CD4-positive, alpha-beta T cell treated with Interleukin-12 subunit alpha and Interleukin-12 subunit beta, for 1 hour (primary cell): Measurements from ENCODE around the gene ID4.
"Not testable (repeated sequence)": the region's sequence is repeated elsewhere in the genome, so short reads cannot be mapped to it uniquely, and the experiment has no call there.

ENCODE experiments used
- DNase-seq: peaks from one replicate; pipeline ENCODE4 v3.0.0-alpha.2; 2020

The ID4 gene

DNA sequence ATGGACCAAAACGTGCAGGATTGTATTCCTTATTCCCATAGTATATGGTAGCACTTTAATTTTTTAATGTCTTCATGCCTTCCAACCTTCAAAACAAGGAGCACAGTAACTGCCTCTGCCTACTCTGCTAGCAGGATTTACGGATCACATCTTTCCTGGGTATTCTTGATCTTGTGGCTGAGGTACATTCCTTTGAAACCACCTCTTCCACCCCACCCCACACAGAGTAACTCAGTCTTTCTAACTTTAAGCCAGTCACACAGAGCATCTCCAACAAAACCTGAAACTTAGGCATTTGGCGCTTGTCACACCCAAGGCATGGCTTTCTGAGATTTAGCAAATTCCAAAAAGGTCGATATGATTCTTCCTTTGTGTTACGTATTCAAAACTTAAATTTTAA, 2.3 kb upstream of the ID4 start:
- DNase-seq = no peak

GRCh38 chr6:19835605-19836004, 1.6 kb upstream of the ID4 start:
- DNase-seq = no peak

GRCh38 chr6:19837511-19838441, 606 bp downstream of the ID4 start:
- no peak for DNase-seq

DNA sequence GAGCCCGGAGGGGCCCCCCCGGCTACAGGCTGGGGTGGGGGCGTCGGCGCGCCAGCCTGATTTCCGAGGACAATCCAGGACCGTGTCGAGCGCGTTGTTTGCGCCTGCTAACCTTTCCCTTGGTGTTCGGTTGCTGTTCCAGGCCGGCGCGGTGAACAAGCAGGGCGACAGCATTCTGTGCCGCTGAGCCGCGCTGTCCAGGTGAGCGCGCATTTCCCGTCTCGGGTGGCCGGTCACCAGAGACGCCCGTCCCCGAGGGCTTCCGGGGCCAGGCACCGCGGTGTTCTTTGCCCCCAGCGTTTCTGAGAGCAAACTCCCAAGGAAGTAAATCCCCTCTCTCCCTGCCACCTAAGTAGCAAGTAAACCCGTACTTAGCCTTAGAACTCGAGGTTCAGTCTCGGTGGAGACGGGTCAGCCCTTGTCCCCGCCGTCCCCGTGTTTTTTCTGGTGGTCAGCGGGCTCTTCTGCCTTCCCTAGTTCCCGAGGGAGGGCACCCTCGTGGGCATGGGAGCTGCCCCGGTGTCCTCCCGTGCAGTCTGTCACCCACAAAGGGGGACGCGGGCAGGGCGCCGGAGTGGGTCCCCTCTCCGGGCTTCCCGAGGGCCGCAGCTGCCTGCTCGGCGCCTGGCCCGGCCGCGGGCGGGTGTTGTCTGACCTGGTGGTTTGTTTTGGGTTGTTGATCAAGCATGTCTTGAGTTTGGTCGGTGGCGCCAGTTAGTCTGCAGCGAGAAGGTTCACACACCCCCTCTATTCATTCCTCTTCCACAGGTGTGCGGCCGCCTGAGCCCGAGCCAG, 1.5 kb downstream of the ID4 start:
- DNase-seq = no peak

GRCh38 chr6:19839237-19839546, 2.0 kb downstream of the ID4 start:
- DNase-seq = no peak

- DNase-seq = no peak
These were observed 2.6 kb downstream of the ID4 start for GRCh38 chr6:19839788-19840187.

DNA sequence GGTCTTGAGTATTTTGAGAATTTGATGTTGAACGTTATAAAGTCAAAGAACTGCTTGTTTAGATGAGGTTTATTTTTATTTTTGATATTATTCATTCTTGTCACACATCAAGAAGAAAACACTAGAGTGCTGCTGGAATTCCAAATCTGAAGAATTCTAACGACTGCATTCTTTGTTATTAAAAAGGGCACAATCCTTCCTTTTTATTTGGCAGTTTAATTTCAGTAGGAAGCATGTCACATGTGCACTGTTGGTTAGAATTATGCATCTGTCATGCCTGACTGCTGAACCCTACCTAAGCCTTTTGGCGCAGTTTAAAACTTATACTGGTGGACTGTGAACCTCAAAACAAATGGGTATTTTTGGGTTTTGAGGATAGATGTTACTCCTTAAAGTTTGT, 4.0 kb downstream of the ID4 start:
- DNase-seq = no peak

DNA sequence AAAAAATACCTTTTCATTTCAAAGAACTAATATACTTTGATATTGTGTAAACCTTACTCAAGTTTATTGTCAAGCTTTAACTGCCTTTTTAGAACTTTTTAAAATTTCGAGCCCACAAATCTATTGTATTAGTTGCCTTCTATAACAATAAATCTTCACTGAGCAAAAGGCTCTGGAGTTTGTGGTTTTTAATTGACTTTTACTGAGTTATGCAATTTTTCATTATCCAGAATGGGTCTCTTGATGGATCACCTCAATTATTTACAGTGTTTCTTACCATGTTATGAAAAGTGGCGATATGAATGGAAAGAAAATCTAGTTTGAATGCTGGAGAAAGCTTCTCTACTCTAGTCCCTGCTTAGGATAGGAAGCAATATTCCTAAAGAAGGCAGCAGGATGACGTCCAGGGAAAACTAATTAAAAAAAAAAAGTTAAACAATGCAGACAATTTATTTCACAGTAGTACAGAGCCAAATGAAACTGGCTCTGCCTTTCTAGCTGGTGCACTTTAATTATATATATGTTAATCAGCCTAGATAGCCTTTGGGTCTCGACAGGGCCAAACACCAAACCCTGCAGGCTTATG, 5.0 kb downstream of the ID4 start:
- DNase-seq = no peak

DNA sequence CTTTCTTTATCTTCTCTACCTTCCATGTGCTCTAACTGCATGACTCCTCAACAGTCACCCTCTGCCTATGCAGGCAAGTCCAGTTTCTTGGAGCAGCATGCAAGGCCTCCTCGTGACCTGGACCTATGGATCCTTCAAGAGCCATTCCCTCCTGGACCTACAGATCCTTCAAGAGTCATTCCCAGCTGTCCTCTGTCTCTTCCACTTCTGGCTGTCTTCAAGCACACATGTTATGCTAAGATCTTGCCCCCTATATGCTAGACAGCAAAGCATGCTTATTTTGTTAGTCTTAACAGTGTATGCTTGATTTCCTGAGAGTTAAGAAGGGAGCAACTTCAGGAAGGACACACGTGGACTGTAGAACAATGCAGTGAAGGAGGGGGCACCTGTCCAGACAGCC, 7.5 kb downstream of the ID4 start:
- no peak for DNase-seq

- DNase-seq = no peak
These were observed 8.3 kb downstream of the ID4 start for GRCh38 chr6:19845266-19846041.

GRCh38 chr6:19848465-19849029, 11.4 kb downstream of the ID4 start:
- no peak for DNase-seq

- no peak for DNase-seq
These were observed 12.0 kb downstream of the ID4 start for GRCh38 chr6:19849196-19849595.

DNA sequence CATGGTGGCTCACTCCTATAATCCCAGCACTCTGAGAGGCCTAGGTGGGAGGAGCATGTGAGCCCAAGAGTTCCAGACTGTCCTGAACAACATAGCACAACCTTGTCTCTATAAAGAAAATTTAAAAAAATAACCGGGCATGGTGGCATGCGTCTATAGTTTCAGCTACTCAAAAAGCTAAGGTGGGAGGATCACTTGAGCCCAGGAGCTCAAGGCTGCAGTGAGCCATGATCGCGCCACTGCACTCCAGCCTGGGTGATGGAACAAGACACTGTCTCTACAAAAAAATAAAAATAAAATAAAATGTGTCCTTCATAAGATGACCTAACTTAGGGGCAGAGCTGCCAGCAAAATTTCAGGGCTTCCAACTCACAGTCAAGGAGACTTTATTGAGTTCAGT, 12.6 kb downstream of the ID4 start:
- no peak for DNase-seq

- no peak for DNase-seq
These were observed 14.3 kb downstream of the ID4 start for GRCh38 chr6:19851241-19852089.

DNA sequence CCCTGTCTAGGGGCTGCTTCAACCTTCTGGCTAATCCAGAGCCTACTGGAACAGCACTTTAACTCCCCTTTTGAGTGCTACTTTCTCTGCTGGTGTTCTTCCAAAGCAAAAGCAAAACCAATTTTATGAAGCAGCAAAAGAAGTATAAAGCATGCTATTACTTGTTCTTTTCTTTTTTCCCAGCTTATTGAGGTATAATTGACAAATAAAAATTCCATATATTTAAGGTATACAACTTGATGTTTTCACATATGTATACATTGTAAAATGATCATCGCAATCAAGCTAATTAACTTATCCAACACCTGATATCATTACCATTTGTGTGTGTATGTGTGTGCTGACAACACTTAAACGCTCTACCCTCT, 14.9 kb downstream of the ID4 start:
- no peak for DNase-seq

DNA sequence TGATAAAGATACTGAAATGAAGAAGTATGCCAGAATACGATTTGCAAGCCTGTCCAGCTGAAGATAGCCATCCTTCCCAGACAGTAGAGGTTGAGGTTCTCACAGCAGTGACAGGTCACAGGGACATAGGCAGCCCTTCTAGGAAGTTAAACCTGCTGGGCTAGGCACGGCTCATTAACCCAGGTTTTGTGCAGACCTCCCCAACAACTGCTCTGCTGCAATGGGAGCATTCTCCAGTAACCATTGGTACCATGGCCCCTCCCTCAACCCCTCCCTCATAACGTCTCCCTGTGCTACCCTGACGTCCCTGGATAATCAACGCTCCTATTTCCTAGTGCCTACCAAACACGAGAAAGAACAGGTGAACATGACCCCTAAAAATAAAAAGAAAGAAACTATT, 15.8 kb downstream of the ID4 start:
- DNase-seq = no peak

DNA sequence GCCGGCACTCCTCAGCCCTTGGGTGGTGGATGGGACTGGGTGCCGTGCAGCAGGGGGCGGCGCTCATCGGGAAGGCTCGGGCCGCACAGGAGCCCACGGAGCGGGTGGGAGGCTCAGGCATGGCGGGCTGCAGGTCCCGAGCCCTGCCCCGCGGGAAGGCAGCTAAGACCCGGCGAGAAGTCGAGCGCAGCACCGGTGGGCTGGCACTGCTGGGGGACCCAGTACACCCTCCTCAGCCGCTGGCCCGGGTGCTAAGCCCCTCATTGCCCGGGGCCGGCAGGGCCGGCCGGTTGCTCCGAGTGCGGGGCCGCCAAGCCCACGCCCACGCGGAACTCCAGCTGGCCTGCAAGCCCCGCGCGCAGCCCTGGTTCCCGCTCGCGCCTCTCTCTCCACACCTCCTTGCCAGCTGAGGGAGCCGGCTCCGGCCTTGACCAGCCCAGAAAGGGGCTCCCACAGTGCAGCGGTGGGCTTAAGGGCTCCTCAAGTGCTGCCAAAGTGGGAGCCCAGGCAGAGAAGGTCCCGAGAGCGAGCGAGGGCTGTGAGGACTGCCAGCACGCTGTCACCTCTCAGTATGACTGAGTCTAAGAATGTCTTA, 17.3 kb downstream of the ID4 start:
- not testable (repeated sequence) for DNase-seq

DNA sequence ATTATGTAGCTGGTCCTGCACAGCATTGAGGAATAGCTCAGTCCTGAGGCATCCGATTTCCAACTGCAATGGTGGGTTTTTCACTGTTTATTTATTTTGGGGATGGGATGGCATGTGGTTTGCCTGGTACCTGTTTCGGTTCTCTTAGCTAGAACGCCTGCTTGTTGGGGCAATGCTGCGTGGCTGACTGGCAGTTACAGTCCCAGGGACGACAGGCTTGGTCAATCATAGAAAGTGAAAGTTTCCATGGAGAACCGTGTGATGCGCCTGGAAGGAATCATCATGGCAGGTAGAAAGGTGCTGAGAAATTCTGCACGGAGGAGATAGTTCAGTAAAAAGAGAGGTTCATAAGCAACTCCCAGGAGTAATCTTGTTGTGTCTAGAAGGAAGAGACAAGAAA, 18.4 kb downstream of the ID4 start:
- no peak for DNase-seq

- DNase-seq = no peak
These were observed 20.0 kb downstream of the ID4 start for GRCh38 chr6:19857139-19857538.

DNA sequence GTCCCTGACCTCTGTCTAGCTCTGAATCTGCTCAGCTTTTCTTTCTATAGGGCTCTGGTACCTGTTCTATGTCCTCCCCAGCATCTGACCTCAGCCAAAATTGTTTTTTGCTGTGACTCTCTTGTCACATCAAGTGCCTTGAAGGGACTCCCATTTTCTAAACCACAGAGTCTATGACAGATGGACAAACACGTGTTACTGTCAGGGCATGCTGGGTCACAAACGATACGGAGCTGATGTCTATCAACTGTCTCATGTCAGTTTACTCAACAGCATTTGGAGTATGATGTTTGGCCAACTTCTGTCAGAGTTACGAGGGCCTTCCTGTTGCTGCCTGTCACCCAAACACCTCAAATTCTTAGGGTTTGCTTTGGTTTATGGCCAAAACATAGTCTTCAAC, 20.5 kb downstream of the ID4 start:
- DNase-seq = no peak

DNA sequence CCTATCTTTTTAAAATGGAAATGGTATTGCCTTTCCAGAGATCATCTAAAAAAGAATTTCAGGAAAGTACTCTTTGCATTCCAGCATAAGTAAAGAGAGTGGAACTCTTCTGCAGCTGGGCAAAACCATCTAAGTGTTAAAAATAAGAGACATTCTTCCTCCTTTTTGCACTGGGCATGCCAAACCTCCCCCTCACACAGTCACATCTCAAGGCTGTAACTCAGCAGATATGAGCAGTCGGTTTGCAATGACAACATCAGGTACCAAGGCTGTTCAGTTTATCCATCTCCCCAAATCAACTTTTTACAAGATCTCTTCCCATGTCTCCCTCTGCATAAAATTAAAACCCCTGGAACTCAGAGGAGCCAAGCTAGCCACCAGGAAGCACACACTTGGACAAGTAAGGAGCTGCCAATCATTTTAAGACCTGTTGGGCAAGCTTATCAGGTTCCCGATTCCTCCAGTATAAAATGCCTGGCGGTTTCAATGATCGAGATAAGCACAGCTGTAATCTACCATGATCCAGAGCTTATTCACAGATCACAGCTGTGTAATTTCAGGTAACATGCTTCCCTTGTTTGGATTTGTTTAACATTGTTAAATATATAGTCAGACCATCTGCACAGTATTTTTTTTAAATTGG, 23.2 kb downstream of the ID4 start:
- no peak for DNase-seq
